Measurements from ENCODE around the gene VTI1A.

GRCh38 chr10:112680586-112680985 lies 233.6 kb downstream of the VTI1A start:
- TF ChIP-seq, protein P1, sequence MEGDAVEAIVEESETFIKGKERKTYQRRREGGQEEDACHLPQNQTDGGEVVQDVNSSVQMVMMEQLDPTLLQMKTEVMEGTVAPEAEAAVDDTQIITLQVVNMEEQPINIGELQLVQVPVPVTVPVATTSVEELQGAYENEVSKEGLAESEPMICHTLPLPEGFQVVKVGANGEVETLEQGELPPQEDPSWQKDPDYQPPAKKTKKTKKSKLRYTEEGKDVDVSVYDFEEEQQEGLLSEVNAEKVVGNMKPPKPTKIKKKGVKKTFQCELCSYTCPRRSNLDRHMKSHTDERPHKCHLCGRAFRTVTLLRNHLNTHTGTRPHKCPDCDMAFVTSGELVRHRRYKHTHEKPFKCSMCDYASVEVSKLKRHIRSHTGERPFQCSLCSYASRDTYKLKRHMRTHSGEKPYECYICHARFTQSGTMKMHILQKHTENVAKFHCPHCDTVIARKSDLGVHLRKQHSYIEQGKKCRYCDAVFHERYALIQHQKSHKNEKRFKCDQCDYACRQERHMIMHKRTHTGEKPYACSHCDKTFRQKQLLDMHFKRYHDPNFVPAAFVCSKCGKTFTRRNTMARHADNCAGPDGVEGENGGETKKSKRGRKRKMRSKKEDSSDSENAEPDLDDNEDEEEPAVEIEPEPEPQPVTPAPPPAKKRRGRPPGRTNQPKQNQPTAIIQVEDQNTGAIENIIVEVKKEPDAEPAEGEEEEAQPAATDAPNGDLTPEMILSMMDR (IDR thresholded peaks at IDR 0.05) = no peak
- TF ChIP-seq POLR2A (IDR thresholded peaks at IDR 0.05) = no peak

All from uterus (tissue), 2 donors.